ENCODE results near the gene RTEL1.

The RTEL1 gene

GRCh38 chr20:63692436-63693082, 34.4 kb downstream of the RTEL1 start:
- H3K4me1 ChIP-seq (ENCODE audit: insufficient read depth, low read length) = no peaks in the 10 kb centered on the region
- H2AFZ ChIP-seq (ENCODE audit: low read depth, low read length) = no peak overlapping the region
- no peak overlapping the region for H3K9ac ChIP-seq (ENCODE audit: low read depth, low read length)
- DNase-seq = no peak
- no peaks in the 10 kb centered on the region for H3K9me3 ChIP-seq (ENCODE audit: insufficient read depth, low read length, severe bottlenecking)
- H3K27me3 ChIP-seq (ENCODE audit: insufficient read depth, low read length, poor library complexity) = no peaks in the 10 kb centered on the region
- H3K36me3 ChIP-seq (ENCODE audit: insufficient read depth, low read length) = peaks cover 47% of the 10 kb centered on the region
- no peak overlapping the region for H3K4me2 ChIP-seq (ENCODE audit: insufficient read depth, low read length)
- H3K79me2 ChIP-seq (ENCODE audit: insufficient read depth, low read length) = no peaks in the 10 kb centered on the region
- H4K20me1 ChIP-seq (ENCODE audit: insufficient read depth, low read length) = peaks cover 18% of the 10 kb centered on the region; the same call in 1 of the 2 replicates
- no peak overlapping the region for H3K4me3 ChIP-seq (ENCODE audit: low read depth in 1 of 2, low read length in 2 of 2)
- TF ChIP-seq EZH2 (IDR thresholded peaks at IDR 0.05; ENCODE audit: borderline replicate concordance, low read depth, low read length, severe bottlenecking) (no peak), CTCF (IDR thresholded peaks at IDR 0.05; ENCODE audit: borderline replicate concordance, extremely low read depth, low read length, poor library complexity, severe bottlenecking) (no peak)
- no peak overlapping the region for H3K27ac ChIP-seq (ENCODE audit: low read length)
- no peak for ATAC-seq (ENCODE audit: insufficient read depth, low read depth)

GRCh38 chr20:63693083-63693732, 35.1 kb downstream of the RTEL1 start:
- no peak for ATAC-seq (ENCODE audit: insufficient read depth, low read depth)
- no peaks in the 10 kb centered on the region for H3K9me3 ChIP-seq (ENCODE audit: insufficient read depth, low read length, severe bottlenecking)

GRCh38 chr20:63693733-63694583, 35.8 kb downstream of the RTEL1 start:
- no peaks in the 10 kb centered on the region for H3K4me1 ChIP-seq (ENCODE audit: insufficient read depth, low read length)
- no peak for ATAC-seq (ENCODE audit: insufficient read depth, low read depth)
- no peak overlapping the region for H3K9ac ChIP-seq (ENCODE audit: low read depth, low read length)
- H3K4me2 ChIP-seq (ENCODE audit: insufficient read depth, low read length) = no peak overlapping the region
- H3K79me2 ChIP-seq (ENCODE audit: insufficient read depth, low read length) = no peaks in the 10 kb centered on the region
- no peak overlapping the region for H2AFZ ChIP-seq (ENCODE audit: low read depth, low read length)
- no peak for DNase-seq
- H3K27me3 ChIP-seq (ENCODE audit: insufficient read depth, low read length, poor library complexity) = no peaks in the 10 kb centered on the region
- no peaks in the 10 kb centered on the region for H3K9me3 ChIP-seq (ENCODE audit: insufficient read depth, low read length, severe bottlenecking)
- peaks cover 50% of the 10 kb centered on the region for H3K36me3 ChIP-seq (ENCODE audit: insufficient read depth, low read length)
- H4K20me1 ChIP-seq (ENCODE audit: insufficient read depth, low read length) = peaks cover 25% of the 10 kb centered on the region; the same call in 1 of the 2 replicates
- H3K4me3 ChIP-seq (ENCODE audit: low read depth in 1 of 2, low read length in 2 of 2) = no peak overlapping the region
- no peak overlapping the region for H3K27ac ChIP-seq (ENCODE audit: low read length)
- TF ChIP-seq EZH2 (IDR thresholded peaks at IDR 0.05; ENCODE audit: borderline replicate concordance, low read depth, low read length, severe bottlenecking) (no peak), CTCF (IDR thresholded peaks at IDR 0.05; ENCODE audit: borderline replicate concordance, extremely low read depth, low read length, poor library complexity, severe bottlenecking) (no peak)

More at GRCh38 chr20:63693083-63693732, 35.1 kb downstream of the RTEL1 start:
- no peak for TF ChIP-seq EZH2 (IDR thresholded peaks at IDR 0.05; ENCODE audit: borderline replicate concordance, low read depth, low read length, severe bottlenecking)
- no peak for TF ChIP-seq CTCF (IDR thresholded peaks at IDR 0.05; ENCODE audit: borderline replicate concordance, extremely low read depth, low read length, poor library complexity, severe bottlenecking)
- DNase-seq = no peak
- Histone ChIP-seq H3K79me2 (ENCODE audit: insufficient read depth, low read length) (no peaks in the 10 kb centered on the region), H3K4me3 (ENCODE audit: low read depth in 1 of 2, low read length in 2 of 2) (no peak overlapping the region), H3K27me3 (ENCODE audit: insufficient read depth, low read length, poor library complexity) (no peaks in the 10 kb centered on the region), H3K36me3 (ENCODE audit: insufficient read depth, low read length) (peaks cover 50% of the 10 kb centered on the region), H4K20me1 (ENCODE audit: insufficient read depth, low read length) (peaks cover 20% of the 10 kb centered on the region; the same call in 1 of the 2 replicates), H2AFZ (ENCODE audit: low read depth, low read length) (no peak overlapping the region), H3K9ac (ENCODE audit: low read depth, low read length) (no peak overlapping the region), H3K27ac (ENCODE audit: low read length) (no peak overlapping the region), H3K4me2 (ENCODE audit: insufficient read depth, low read length) (no peak overlapping the region), H3K4me1 (ENCODE audit: insufficient read depth, low read length) (no peaks in the 10 kb centered on the region)

Data from DND-41 (cell line).